Activated CD4-positive, CD25-positive, alpha-beta regulatory T cell treated with anti-CD3 and anti-CD28 coated beads, Interleukin-2, amount 50 U/mL, for 72 hours (primary cell): ENCODE results near the gene IL10RA.
"Not testable (repeated sequence)": the region's sequence is repeated elsewhere in the genome, so short reads cannot be mapped to it uniquely, and the experiment has no call there.

Source experiments
- DNase-seq: peaks from one replicate; pipeline ENCODE4 v3.0.0; 2021

IL10RA gene

DNA sequence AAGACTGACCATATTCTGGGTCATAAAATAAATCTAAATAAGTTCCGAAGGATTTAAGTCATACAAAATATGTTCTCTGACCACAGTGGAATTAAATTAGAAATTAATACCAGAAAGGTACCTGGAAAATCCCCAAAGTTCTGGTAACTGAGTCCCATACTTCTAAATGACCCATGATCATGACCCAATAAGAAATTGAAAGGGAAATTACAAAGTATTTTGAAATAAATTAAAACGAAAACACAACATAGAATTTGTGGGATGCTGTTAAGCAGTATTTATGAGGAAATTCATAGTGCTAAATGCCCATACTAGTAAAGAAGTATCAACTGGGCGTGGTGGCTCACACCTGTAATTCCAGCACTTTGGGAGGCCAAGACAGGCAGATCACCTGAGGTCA is 23.4 kb upstream of the IL10RA start:
- no peak for DNase-seq

DNA sequence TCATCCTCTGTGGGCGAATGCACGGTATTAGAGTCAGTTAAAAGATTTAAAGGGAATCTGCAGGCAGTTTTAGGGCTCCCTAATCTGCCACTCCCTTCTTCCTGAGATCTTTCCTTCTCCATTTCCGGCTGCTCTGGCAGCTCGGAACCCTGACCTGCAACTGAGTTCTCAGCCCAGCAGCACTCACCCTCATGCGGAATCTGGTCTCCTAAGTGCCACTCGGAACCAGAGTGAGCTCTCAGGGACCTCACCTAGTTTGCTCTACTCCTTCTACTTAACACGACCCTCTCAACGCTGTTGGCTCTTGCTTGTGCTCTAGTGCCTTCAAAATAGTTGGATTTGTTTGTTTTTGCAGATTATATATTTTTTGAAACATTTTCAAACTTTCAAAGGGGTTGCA is 19.3 kb upstream of the IL10RA start:
- DNase-seq: no peak

DNA sequence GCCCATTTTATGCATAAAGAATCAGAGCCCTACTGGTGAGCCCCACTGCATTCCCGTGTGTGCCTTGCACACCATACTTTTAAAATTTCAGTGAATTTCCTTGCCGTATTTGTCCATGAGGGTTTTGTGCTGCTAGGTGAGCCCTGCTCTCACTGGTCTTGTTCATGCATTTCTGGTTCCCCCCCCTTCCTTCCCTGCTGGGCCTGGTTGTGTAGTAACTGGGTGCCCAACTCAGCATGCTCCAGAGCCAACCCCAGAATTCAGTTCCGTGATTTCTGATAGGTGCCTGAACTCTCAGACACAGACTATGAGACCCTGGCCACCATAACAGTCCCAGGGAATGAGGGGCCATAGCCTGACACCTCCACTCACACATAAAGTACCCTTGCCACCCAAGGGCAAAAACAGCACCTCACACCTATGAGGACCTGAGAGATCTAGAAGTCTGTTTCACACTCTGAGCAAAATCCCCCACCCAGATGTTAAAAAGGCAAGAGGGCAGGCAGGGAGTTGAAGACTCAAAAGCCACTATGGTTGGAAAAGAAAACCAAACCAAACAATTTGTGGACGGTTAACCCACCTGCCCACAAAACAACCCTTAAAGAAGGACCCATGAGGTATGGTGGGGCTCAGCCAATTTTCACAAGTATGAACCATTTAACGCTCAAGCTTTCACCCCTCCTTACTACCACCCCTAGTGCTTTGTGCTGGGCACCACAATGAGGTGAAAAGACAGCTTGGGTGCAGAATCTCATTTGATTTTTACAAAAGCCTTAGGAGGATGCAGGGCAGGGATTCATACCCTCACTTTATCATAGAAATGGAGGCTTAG is 16.8 kb upstream of the IL10RA start:
- no peak for DNase-seq

DNA sequence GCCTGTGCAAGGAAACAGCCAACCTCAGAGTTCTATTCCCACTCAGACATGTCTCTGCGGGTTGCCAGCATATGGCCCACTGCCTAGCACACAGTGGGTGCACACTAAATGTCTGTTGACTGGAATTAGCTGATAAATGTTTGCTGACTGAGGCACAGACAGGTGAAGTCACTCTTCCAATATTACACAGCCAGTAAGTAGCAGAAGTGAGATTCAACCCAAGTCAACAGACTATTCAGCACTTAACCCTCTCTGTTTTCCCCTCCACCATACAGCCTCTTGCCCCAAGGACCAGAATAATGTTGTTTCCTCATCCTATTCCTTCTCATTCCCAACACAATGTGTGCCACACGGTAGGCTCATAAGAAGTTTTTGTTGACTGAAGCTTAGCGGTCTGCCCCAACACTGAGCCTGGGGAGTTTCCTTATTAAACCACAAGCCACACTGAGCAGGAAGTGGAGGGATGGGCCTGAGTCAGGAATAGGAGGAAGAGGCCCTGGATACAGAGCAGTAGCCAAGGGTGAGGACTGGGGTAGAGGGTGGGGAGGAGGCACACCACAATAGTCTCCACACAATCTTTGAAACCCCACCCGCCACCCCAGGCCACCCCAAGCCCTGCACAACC is 15.7 kb upstream of the IL10RA start:
- no peak for DNase-seq

DNA sequence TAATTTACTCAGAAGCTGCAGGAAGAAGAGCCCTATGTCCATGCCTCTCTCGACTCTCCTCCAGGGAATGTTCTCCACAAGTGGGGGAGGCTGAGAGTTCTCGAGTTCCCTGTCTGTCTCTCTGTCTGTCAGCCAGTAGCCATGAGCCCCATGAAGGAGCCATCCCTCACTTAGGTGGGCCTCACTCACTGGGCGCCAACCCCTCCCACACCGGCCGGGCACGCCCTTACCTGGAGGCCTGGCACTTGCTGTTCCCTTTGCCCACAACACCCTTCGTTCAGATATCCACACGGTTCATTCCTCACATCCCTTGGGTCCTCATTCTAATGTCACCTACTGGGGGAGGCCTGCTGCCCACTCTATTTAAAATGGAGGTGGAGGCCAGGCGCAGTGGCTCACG is 14.2 kb upstream of the IL10RA start:
- DNase-seq: no peak

- no peak for DNase-seq
Measured at GRCh38 chr11:117972629-117973502, 13.3 kb upstream of the IL10RA start.

DNA sequence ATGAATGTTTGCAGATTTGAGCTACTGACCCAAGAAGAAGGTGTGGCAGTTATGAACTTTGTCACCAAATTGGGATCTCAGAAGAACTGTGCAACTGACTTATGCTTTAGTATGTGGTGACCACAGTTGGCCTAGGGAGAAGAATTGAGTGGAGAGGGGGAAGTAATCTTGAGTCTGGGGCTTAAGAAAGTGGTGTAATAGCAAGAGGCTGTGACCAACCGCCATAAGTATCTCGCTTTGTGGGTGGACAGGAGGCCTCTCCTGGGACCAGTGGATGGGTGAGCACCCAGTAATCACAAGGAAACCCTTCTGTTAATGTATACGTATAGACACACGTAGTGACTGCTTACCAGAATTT is 12.7 kb upstream of the IL10RA start:
- no peak for DNase-seq

DNA sequence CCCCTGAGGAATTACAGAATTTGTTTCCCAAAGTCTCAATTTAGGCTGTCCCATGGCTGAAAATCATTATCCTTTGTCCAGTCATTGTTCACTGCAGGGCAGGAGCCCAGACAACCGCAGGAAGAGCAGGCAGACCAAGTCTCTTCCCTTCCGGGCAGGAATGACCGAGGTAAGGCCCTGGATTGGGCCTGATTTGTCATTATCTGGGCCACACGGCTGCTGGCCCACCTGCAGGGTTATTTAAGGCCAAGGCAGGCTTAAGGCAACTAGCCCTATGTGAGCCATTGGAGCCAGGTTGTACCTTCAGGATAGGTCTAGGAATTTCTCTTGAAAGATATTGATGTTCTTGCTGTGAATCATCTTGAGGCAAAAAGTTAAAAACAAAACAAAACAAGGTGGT is 9.7 kb upstream of the IL10RA start:
- no peak for DNase-seq

DNA sequence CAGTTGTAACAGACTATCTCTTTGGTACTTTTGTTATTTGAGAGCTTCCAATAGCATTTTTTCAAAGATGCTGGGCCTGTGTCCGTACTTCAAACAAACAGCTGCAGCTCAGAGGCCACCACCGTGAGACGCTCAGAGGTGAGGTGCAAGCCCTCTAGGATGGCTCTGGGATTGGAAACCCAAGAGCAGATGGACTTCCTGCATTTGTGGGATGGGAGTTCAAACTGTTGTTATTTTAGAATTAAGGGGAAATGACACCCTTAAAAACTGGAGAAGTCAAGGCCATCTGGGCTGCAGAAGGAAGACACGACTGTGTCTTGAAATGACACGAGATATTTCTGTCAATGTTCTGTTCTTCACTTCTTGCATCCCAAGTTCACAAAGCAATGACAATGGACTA is 9.2 kb upstream of the IL10RA start:
- no peak for DNase-seq

- not testable (repeated sequence) for DNase-seq
Measured at GRCh38 chr11:117977612-117978264, 8.5 kb upstream of the IL10RA start.

GRCh38 chr11:117978291-117978910 is 7.8 kb upstream of the IL10RA start:
- not testable (repeated sequence) for DNase-seq

GRCh38 chr11:117978991-117979390 is 7.2 kb upstream of the IL10RA start:
- DNase-seq: no peak

DNA sequence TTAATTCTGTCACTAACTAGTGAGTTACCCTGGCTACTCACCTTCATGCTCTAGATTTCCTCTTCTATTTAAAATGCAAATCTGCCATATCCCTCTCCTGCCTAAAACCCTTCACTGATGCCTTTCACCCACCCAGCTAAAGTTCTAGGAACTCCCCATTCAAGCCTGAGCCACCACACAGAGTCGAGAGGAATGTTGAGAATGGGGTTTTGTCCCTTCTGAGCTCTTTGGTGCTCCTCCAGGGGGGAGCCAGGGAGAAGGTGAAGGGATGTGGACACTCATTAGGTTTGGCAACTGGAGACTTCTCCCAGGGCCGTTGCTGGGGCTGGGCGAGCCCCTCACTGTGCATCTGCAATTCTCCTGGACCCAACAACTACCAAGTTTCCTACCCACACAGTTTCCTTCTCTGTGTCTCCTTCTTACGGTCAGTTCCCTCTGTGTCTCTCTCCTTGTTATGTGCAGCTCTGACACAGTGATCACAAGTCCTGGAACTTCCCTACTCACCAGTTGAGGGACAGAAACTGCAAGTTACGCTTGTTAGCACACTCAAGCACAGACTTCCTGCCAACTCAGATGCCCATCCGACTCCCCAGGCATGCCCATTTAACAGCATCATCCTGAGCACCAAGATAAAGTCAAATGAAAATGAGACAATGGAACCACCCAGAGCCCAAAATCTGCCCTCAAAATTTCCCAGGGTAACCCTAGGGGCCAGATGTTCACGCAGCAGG is 6.5 kb upstream of the IL10RA start:
- DNase-seq: no peak

GRCh38 chr11:117980280-117980679 is 5.9 kb upstream of the IL10RA start:
- DNase-seq: no peak

DNA sequence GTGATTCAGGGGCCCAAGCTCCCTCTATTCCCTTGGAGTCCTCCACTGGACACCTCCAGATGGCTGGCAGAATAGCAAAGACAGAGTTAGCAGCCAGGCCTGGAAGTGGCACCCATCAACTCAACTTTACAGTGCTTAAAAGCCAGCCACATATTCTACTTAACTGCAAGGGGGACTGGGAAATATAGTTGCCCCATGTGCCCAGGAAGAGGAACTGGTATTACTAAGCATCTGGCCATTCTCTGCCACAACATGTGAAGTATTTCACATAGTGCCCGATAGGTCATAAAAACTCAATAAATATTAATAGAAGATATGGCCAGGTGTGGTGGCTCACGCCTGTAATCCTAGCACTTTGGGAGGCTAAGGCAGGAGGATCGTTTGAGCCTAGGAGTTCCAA is 5.5 kb upstream of the IL10RA start:
- DNase-seq: no peak

DNA sequence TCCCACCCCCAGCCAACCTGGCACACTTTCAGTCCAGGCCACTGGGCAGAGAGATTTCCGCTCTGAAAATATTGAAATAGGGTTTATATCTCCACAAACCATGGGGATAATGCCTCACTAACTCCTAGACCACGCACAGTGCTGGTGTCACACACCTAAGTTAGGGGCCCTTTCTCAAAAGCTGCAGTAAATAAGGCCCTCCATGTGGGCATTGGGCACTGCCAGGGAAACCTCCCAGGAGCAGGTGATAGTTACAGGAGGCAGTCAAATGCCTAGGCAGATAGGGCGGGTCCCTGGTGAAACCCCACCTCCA is 3.1 kb upstream of the IL10RA start:
- DNase-seq: no peak

- DNase-seq: no peak
Measured at GRCh38 chr11:117984476-117984875, 1.7 kb upstream of the IL10RA start.

GRCh38 chr11:117986981-117987574 is 884 bp downstream of the IL10RA start:
- no peak for DNase-seq

DNA sequence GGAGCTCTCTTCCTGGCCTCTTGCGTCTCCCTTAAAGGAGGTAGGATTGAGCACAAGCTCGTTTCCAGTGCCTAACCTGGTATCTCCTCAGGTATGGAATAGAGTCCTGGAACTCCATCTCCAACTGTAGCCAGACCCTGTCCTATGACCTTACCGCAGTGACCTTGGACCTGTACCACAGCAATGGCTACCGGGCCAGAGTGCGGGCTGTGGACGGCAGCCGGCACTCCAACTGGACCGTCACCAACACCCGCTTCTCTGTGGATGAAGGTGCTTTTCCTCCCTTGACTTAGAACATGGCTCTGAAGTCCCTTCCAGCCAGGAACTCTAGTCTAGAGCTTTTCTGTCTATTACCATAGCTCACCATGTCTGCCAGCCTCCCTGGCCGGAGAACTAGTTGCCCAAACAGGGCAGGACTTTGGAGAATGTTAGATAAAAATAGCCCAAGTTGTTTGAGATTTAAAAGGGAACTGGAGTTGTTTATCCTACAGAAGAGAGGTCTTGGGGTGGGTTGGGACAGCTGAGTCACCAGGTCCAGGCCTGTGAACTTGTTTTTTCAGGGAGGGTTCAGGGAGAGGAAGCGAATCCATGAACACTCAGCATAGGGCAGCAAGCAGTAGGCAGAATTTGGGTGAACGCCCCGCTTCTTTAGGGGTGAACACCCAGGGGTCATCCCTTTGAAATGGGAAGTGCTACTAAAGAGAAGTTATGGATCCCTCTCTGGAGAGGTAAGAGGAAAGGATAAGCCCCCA is 3.3 kb downstream of the IL10RA start:
- DNase-seq: no peak

GRCh38 chr11:117992136-117992535 is 5.9 kb downstream of the IL10RA start:
- no peak for DNase-seq

- no peak for DNase-seq
Measured at GRCh38 chr11:117992620-117993019, 6.4 kb downstream of the IL10RA start.
